Kidney tubule cell (primary cell): Measurements from ENCODE around the gene TMEM14B.
"Not testable (repeated sequence)": the region's sequence is repeated elsewhere in the genome, so short reads cannot be mapped to it uniquely, and the experiment has no call there.

Source experiments
- DNase-seq: peaks from one replicate; pipeline ENCODE4 v3.0.0-alpha.2; 2018; ENCODE audit warnings: low spot score

The TMEM14B gene

DNA sequence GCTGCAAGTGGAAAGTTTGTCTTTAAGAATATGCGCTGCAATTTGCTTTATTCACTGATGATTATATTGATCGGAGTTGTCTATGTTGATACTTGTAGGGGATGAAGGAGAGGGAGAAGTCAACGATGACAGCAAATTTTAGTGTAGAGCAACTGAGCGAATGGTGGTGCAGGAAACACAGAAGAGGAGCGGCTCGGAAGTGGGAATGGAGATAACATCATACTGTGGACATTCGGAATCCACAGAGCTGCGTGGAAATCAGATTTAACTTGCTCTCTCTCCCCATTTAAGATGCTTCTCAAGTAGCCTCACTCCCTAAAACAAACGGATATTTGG, 722 bp upstream of the TMEM14B start:
- no peak for DNase-seq

DNA sequence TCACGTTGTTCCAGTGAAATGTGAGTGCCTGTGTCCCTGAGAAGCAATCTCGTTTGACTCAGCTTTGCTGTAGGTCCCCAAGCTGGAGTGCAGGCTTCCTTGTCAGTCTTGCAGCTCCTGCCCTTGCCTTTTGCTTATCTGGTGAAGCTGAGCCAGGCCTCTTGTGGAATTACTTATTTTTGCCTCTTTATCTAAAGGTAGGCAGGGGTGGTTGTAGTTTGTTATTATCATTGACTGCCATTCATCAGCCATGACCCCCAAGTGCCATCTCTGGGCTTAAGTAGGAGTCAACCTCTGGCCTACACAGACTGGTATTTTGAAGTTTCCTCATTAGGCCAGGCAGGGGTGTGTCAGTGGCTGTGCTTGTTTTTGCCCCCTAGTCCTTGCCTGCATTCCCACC, 2.1 kb downstream of the TMEM14B start:
- DNase-seq: no peak

DNA sequence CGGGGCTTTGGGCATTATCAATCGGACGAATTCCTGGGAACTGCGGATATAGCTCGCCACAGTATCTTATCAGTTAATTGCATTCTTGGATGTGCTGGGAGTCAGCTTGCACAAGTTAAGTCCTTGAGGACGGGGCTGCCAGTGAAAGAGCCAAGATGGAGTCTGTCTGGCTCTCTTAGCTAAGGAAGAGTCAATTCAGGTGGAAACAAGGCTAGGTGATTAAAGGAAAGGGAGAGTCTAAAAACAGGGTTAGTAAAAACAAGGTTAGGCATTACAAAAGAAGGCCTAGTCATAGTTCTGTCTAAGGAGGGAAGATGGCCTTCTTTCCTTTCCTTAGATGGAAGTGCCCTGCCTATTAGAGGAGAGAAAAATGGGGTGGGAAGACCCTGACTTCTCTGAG, 3.0 kb downstream of the TMEM14B start:
- DNase-seq: not testable (repeated sequence)

DNA sequence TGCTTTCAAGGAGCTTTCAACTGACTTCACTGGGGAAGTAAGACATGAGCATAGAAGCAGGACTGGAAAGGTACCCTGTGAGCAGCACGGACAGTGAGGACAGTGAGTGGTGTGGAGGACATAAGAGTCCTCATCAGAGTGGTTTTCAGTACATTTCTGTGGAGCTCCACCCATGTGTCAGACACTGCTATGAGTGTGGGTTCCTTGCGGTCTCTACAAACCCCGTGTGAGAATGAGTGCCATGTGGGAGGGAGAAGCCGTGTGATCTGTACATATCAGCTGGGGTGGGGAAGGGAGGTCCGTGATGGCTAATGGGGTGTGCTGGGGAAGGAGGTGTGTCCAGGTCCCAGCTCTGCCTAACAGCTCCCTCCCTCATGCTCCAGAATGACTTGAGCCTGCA, 4.2 kb downstream of the TMEM14B start:
- not testable (repeated sequence) for DNase-seq

DNA sequence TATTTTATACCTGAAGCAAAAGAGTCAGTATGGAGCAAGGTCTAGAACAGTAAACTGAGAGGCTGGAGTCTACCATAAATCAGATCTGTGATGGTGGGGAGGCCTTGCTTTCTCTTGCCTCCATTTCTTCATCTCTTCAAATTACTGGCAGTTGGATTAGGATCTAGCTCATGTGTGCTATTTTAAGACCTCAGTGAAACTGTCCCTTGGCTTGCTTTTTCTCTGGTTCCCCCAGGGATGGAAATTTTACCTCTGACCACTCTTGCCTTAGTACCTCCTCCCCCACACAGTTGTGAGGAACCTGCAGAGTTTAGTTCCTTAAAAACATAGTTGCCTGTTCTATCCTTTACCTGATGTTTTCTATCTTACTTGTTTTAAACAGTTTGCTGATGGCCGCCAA, 8.5 kb downstream of the TMEM14B start:
- no peak for DNase-seq

DNA sequence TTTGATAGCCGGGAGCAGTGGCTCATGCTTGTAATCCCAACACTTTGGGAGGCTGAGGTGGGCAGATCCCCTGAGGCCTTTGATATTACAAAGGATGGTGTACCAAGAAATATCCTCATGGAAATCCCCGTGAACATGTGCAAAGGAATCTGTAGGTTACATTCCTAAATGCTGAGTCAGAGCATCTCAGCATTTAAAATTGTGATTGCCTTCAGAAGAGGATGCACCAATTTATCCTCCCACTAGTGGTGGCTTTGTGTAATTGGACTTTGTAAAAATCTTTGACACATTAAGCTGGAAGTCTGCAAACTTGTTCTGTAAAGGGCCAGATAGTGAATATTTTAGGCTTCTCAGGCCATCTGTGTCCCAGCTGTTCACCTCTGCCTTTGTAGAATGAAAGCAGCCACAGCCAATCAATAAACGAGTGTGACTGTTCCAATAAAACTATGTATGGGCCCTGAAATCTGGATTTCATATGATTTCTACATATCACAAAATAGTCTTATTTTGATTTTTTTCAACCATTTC, 11.8 kb downstream of the TMEM14B start:
- DNase-seq: peak; percentile 99

DNA sequence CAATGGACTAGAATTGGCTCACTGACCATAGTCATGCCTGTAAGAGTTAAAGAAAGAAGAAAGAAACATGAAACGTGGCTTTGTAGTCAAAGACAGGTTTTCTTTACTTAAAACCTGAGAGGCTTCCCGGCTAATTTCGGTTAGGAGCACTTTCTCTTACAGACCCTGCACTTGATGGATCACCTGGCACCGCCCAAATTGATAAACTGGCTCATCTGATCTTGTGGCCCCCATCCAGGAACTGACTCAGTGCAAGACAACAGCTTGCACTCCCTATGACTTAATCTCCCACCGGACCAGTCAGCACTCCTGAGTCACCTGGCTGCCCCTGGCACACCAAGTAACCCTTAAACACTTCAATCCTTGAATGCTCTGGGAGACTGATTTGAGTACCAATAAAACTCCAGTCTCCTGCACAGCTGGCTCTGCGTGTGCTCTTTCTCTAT, 12.3 kb downstream of the TMEM14B start:
- DNase-seq: peak; percentile 97

DNA sequence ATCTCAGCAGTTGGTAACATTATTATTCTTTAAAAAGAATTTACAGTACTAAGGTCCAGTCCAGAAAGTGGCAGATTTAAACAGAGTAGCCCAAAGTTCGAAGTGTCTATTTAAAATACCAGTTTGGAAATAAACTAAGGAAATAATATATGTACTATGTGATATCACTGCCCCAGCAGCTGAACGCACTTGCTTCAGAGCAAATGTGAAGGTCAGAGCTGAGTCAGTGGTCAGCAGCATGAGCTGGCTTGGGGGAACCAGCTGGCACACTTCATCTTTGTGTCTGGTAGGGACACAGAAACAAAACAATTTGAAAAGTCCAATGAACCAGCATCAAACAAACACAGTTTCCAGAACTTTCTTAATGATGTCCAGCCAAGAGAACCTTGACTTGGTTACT, 15.4 kb downstream of the TMEM14B start:
- peak; percentile 38 for DNase-seq

DNA sequence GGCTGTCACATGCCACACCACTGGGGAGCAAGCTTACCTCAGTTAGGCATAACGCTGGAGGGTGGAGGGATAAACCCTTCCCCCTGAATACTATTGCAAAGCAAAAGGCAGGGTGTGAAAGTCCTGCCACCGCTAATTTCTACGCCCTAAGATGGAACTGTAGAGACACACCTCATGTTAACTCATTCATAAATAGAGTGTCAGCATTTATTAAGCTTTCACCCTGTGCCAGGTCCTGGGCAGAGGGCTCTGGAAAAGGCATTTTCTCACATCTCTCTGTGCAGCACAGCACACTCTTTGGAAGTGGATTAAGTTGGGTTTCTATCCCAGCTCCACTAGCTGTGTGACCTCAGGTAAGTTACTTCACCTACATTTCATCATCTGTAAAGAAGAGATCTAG, 21.8 kb downstream of the TMEM14B start:
- DNase-seq: no peak

DNA sequence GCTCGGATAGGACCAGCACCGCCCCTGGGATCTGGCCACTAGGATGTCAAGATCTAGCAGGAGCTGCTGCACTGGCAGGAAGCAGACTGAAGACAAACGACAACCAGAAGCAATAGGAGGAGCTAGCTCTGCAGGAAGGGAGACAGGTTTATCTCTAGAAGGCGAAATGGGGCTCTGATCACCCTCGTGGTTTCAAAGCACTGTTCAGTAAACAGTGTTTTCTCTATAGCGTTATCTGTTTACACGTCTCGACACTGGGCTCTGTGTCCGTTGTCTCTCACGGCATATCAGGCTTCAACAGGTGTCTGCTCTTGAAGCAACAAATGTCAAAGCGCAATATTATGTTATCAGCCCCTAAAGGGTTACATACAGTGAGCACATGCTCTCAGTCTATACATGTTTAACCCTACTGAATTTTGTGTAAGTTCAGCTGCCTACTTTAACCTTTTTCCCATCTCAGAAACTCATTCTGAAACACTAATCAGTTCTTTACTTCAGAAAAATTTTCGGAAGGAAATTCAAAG, 23.8 kb downstream of the TMEM14B start:
- no peak for DNase-seq

DNA sequence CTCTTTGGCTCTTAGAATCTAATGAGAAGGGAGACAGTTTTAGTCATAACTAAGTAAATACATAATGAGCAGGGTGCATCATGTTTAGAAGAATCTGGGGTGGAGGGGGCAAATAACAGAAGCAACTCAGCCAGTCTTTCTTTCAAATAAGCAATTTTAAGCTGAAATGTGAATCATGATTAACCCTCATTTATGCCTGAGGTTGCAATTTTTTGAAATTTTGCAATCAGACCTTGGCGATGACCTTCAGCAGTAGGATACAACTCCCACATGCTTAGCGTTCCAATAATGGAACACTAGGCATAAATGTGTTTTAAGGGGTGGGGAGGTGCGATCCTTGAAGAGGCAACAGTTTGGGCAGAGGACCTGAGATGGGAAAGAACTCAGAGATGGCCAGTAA, 30.6 kb downstream of the TMEM14B start:
- no peak for DNase-seq

DNA sequence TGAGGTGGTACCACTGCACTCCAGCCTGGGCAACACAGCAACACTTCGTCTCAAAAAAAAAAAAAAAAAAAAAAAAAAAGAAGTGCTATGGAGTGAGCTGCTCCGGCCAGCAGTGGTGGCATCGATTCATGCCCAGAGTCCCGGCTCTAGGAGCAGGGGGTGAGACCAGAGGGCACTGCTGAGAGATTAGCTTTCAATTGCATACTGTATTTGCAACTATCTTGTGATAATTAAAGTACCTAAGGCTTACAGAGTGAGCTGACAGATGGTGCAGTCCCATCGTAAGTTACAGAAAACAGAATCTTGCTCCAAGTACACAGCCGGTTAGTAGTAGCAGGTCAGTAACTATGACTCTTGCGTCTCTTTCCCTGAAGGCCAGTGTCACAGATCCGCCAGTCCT, 31.5 kb downstream of the TMEM14B start:
- no peak for DNase-seq

DNA sequence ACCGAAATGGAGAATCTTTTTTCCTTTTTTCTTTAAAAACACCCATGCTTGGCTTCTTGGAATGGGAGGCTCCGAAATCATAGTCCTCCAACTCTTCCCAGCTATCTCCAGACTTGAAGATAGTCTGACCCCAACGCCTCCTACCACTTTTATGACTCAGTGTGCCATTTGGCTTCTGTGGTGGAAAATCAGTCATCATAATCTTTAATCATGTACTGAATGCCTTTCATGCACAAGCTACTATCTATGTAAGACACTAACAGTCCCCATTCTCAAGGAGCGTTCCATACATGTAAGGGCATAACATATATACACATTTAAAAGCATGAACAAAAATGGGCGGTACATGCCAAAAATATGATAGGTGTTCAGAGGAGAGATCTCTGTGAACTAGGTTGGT, 44.1 kb downstream of the TMEM14B start:
- no peak for DNase-seq

DNA sequence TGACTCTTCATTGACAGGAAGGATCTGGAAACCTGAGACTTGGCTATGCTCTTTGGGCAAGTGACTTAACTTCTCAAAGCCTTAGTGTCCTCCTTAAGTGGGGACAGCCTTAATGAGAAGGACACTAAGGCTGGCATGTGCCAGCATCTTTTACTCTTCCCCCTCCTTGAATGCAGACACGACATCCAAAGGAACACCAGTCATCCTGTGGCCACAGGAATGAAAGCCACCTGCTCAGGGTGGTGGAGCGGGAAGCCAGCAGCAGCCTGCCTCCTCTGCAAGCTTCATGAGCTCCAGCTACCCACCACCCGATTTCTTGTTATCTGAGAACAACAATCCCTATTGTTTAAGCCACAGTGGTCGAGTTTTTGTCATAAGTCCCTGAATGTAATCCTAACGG, 44.5 kb downstream of the TMEM14B start:
- no peak for DNase-seq

DNA sequence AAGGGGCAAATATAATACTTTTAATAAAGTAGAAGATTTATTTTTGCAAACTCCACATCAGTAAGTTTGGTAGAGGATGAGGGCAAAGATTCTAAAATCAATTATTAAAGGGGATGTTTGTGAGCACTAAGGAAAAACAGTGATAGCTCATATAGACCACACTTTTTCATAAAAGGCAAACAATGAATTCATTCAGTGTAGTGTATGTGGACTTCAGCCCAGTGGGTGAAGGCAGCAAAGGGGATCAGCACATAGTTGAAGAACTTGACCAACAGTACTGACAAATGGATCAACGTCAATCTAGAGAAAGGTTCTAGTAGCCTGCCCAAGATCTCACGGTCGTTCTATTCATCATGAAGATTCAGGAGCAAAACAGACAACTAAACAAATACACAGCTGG, 45.4 kb downstream of the TMEM14B start:
- no peak for DNase-seq

DNA sequence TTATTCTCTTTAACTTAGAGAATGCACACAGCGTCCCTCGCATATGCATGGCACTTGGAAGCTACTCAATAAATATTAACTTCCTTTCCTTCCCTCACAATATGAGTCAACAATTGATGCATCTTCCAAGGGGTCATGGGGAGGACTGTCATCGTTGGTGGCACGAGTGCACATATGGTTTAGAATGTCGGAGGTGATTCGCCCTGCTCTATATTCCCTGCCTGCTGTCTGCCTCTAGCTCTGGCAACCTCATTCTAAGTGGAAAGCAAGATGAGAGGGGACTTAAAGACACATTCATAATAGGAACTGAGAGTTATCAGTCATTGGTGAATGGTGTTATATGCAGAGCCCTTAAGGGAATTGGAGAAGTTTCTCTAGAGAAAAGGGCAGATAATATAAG, 46.1 kb downstream of the TMEM14B start:
- peak; percentile 9 for DNase-seq

DNA sequence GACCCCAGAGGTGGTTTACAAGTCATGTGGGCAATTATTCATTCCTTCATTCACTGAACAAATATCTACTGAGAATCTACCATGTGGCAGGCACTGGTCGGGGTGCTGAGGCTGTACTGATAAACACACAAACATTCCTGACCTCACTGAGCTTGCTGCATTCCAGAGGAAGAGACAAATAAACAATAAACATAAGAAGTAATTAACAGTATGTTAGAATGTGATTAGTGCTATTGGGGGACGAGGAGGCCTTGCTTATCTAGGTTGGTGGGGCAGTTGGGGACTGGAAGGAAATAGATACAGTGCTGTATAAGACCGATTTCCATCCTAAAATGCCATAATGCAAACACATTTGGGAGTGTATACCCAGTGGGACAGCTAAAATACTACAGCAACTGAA, 46.6 kb downstream of the TMEM14B start:
- DNase-seq: no peak

DNA sequence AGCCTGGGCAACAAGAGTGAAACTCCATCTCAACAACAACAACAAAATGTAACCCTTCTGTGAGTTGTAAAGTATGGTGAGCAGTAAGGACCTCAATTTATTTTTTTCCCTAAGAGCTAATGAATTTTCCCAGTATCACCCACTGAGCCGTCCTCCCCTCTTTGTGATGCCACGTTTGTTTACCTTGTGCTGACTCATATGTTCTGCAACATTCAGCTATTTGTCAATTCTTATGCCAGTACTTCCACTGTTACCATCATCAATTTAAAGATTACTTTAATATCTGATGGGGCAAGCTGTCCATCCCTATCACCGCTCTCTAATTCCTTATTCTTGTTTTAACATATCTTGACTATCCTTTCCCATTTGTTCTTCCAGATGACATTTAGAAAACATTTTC, 53.2 kb downstream of the TMEM14B start:
- peak; percentile 33 for DNase-seq

DNA sequence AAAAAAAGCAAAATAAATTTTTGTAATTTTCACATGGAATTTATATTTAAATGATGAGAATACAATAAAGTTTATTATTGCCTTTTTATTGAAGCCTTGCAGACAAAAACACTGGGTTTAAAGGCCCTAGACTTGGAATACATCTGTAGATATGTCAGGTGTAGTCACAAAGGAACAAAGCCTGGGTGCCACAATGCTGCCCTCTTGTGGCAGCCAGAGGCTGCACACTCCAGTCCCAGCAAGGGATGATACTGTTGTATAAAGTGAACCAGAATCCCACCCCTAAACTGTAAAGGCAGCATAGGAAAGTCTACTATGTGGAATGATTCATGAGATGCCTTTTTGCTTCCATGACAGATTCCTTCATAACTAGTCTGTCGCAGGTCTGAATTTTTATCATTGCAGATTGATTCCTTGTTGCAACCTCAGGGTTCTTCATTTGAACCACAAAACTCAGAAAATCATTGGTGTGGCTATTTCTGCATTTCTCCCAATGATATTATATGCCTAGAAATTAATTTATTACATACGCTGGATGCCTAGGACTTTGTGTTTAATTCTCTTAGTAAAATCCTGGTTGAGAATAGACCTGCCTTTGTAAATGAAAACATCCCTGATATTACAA, 53.7 kb downstream of the TMEM14B start:
- peak; percentile 69 for DNase-seq
